ENCODE results near the gene ZNF532. TPM values are rescaled to one million over a fixed set of nuclear protein-coding genes. Genes with fewer than 3 reads are reported as not detected.
"Not testable (repeated sequence)": the region's sequence is repeated elsewhere in the genome, so short reads cannot be mapped to it uniquely, and the experiment has no call there.

The ZNF532 gene
- total RNA-seq, 2 donors from 2014 or later = 12.9 to 17.7 TPM

- ATAC-seq = no peak
- H3K36me3 Mint-ChIP-seq (ENCODE audit: low read depth) = peaks cover 4% of the 10 kb centered on the region
- no peak overlapping the region for H3K4me3 Mint-ChIP-seq
- DNase-seq = no peak
- no peaks in the 10 kb centered on the region for H3K4me1 Mint-ChIP-seq
- no peak overlapping the region for H3K27ac Mint-ChIP-seq
- H3K27me3 Mint-ChIP-seq = peaks cover 9% of the 10 kb centered on the region
- H3K9me3 ChIP-seq (ENCODE audit: control insufficient read depth, low read length, poor library complexity, severe bottlenecking) = peaks cover 2% of the 10 kb centered on the region
Measured at GRCh38 chr18:59012815-59013705, 148.4 kb downstream of the ZNF532 start.

- Mint-ChIP-seq H3K27me3 (peaks cover 9% of the 10 kb centered on the region), H3K4me1 (no peaks in the 10 kb centered on the region), H3K27ac (no peak overlapping the region), H3K4me3 (no peak overlapping the region), H3K36me3 (ENCODE audit: low read depth) (peaks cover 4% of the 10 kb centered on the region)
- DNase-seq (no peak), ATAC-seq (no peak)
- H3K9me3 ChIP-seq (ENCODE audit: control insufficient read depth, low read length, poor library complexity, severe bottlenecking) = peaks cover 2% of the 10 kb centered on the region
Measured at GRCh38 chr18:59013744-59014143, 149.1 kb downstream of the ZNF532 start.

- peaks cover 9% of the 10 kb centered on the region for H3K27me3 Mint-ChIP-seq
- H3K4me3 Mint-ChIP-seq = no peak overlapping the region
- DNase-seq = no peak
- peaks cover 4% of the 10 kb centered on the region for H3K36me3 Mint-ChIP-seq (ENCODE audit: low read depth)
- H3K9me3 ChIP-seq (ENCODE audit: control insufficient read depth, low read length, poor library complexity, severe bottlenecking) = peaks cover 2% of the 10 kb centered on the region
- no peak for ATAC-seq
- H3K4me1 Mint-ChIP-seq = no peaks in the 10 kb centered on the region
- no peak overlapping the region for H3K27ac Mint-ChIP-seq
Measured at GRCh38 chr18:59015531-59016152, 151.0 kb downstream of the ZNF532 start.

GRCh38 chr18:59021500-59021899 lies 156.8 kb downstream of the ZNF532 start:
- no peaks in the 10 kb centered on the region for H3K4me1 Mint-ChIP-seq
- H3K36me3 Mint-ChIP-seq (ENCODE audit: low read depth) = no peaks in the 10 kb centered on the region
- no peak overlapping the region for H3K4me3 Mint-ChIP-seq
- H3K27me3 Mint-ChIP-seq = peaks cover 7% of the 10 kb centered on the region
- DNase-seq = no peak
- ATAC-seq = no peak
- peaks cover 2% of the 10 kb centered on the region for H3K9me3 ChIP-seq (ENCODE audit: control insufficient read depth, low read length, poor library complexity, severe bottlenecking)
- no peak overlapping the region for H3K27ac Mint-ChIP-seq

GRCh38 chr18:59022167-59022945 lies 157.7 kb downstream of the ZNF532 start:
- ATAC-seq = no peak
- Mint-ChIP-seq H3K4me3 (no peak overlapping the region), H3K4me1 (no peaks in the 10 kb centered on the region), H3K27ac (no peak overlapping the region), H3K36me3 (ENCODE audit: low read depth) (peaks cover 2% of the 10 kb centered on the region), H3K27me3 (peaks cover 10% of the 10 kb centered on the region)
- peaks cover 2% of the 10 kb centered on the region for H3K9me3 ChIP-seq (ENCODE audit: control insufficient read depth, low read length, poor library complexity, severe bottlenecking)
- no peak for DNase-seq

GRCh38 chr18:59024829-59025228 lies 160.2 kb downstream of the ZNF532 start:
- no peaks in the 10 kb centered on the region for H3K4me1 Mint-ChIP-seq
- no peaks in the 10 kb centered on the region for H3K9me3 ChIP-seq (ENCODE audit: control insufficient read depth, low read length, poor library complexity, severe bottlenecking)
- DNase-seq (no peak), ATAC-seq (no peak)
- peaks cover 3% of the 10 kb centered on the region for H3K36me3 Mint-ChIP-seq (ENCODE audit: low read depth)
- no peak overlapping the region for H3K27ac Mint-ChIP-seq
- H3K4me3 Mint-ChIP-seq = no peak overlapping the region
- H3K27me3 Mint-ChIP-seq = peaks cover 19% of the 10 kb centered on the region

GRCh38 chr18:59025532-59025931 lies 160.9 kb downstream of the ZNF532 start:
- H3K9me3 ChIP-seq (ENCODE audit: control insufficient read depth, low read length, poor library complexity, severe bottlenecking); H3K4me3 Mint-ChIP-seq; H3K36me3 Mint-ChIP-seq (ENCODE audit: low read depth); H3K27ac Mint-ChIP-seq; DNase-seq; ATAC-seq; H3K4me1 Mint-ChIP-seq: not testable (repeated sequence)
- peaks cover 24% of the 10 kb centered on the region for H3K27me3 Mint-ChIP-seq

- Mint-ChIP-seq H3K4me3 (no peak overlapping the region), H3K4me1 (no peaks in the 10 kb centered on the region), H3K27me3 (peaks cover 24% of the 10 kb centered on the region), H3K36me3 (ENCODE audit: low read depth) (peaks cover 3% of the 10 kb centered on the region), H3K27ac (no peak overlapping the region)
- no peaks in the 10 kb centered on the region for H3K9me3 ChIP-seq (ENCODE audit: control insufficient read depth, low read length, poor library complexity, severe bottlenecking)
- DNase-seq = no peak
- no peak for ATAC-seq
Measured at GRCh38 chr18:59026364-59026763, 161.7 kb downstream of the ZNF532 start.

GRCh38 chr18:59026831-59027410 lies 162.2 kb downstream of the ZNF532 start:
- no peaks in the 10 kb centered on the region for H3K4me1 Mint-ChIP-seq
- DNase-seq (no peak), ATAC-seq (no peak)
- H3K36me3 Mint-ChIP-seq (ENCODE audit: low read depth) = peaks cover 3% of the 10 kb centered on the region
- no peak overlapping the region for H3K27ac Mint-ChIP-seq
- H3K9me3 ChIP-seq (ENCODE audit: control insufficient read depth, low read length, poor library complexity, severe bottlenecking) = no peaks in the 10 kb centered on the region
- H3K27me3 Mint-ChIP-seq = peaks cover 24% of the 10 kb centered on the region
- no peak overlapping the region for H3K4me3 Mint-ChIP-seq

GRCh38 chr18:59029663-59030429 lies 165.2 kb downstream of the ZNF532 start:
- DNase-seq = no peak
- Mint-ChIP-seq H3K4me1 (no peaks in the 10 kb centered on the region), H3K27me3 (peaks cover 17% of the 10 kb centered on the region), H3K36me3 (ENCODE audit: low read depth) (peaks cover 3% of the 10 kb centered on the region), H3K4me3 (no peak overlapping the region), H3K27ac (no peak overlapping the region)
- no peaks in the 10 kb centered on the region for H3K9me3 ChIP-seq (ENCODE audit: control insufficient read depth, low read length, poor library complexity, severe bottlenecking)
- ATAC-seq = no peak

GRCh38 chr18:59032308-59032707 lies 167.6 kb downstream of the ZNF532 start:
- Mint-ChIP-seq H3K4me3 (no peak overlapping the region), H3K4me1 (no peaks in the 10 kb centered on the region), H3K36me3 (ENCODE audit: low read depth) (peaks cover 2% of the 10 kb centered on the region), H3K27ac (no peak overlapping the region), H3K27me3 (peaks cover 32% of the 10 kb centered on the region)
- ATAC-seq (no peak), DNase-seq (no peak)
- H3K9me3 ChIP-seq (ENCODE audit: control insufficient read depth, low read length, poor library complexity, severe bottlenecking) = no peaks in the 10 kb centered on the region

GRCh38 chr18:59033359-59033758 lies 168.7 kb downstream of the ZNF532 start:
- H3K27ac Mint-ChIP-seq = no peak overlapping the region
- DNase-seq (no peak), ATAC-seq (no peak)
- no peak overlapping the region for H3K4me3 Mint-ChIP-seq
- H3K9me3 ChIP-seq (ENCODE audit: control insufficient read depth, low read length, poor library complexity, severe bottlenecking) = no peaks in the 10 kb centered on the region
- peaks cover 34% of the 10 kb centered on the region for H3K27me3 Mint-ChIP-seq
- H3K4me1 Mint-ChIP-seq = no peaks in the 10 kb centered on the region
- H3K36me3 Mint-ChIP-seq (ENCODE audit: low read depth) = no peaks in the 10 kb centered on the region
